ENCODE data around the gene MRPL12. TPM values are rescaled to one million over a fixed set of nuclear protein-coding genes. Genes with fewer than 3 reads are reported as not detected.

Gene MRPL12
- total RNA-seq, 2 donors from 2014 or later, result 19.8 to 33.4 TPM

DNA sequence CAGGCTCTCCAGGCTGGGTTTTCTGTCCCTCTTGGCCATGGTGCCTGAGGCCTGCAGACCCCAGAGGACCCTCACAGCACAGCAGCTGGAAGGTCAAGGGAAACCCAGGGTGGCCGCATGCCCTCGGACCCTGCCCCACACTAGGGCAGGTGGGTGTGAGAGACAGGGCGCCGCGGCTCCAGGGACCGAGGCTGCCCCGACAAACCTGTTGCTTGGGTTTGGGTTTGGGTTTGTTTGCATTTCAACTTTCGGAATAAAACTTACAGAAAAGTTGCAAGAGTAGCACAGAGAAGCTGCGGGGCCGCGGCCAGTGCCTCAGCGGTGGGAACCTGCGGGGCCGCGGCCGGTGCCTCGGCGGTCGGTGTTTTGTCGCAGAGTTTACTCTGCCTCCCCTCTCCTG, 11.6 kb upstream of the MRPL12 start:
- no peak overlapping the region for H3K27ac ChIP-seq
- ATAC-seq (ENCODE audit: insufficient number of reproducible peaks, low FRiP score, low read depth), result no peak
- TF ChIP-seq, protein P1, sequence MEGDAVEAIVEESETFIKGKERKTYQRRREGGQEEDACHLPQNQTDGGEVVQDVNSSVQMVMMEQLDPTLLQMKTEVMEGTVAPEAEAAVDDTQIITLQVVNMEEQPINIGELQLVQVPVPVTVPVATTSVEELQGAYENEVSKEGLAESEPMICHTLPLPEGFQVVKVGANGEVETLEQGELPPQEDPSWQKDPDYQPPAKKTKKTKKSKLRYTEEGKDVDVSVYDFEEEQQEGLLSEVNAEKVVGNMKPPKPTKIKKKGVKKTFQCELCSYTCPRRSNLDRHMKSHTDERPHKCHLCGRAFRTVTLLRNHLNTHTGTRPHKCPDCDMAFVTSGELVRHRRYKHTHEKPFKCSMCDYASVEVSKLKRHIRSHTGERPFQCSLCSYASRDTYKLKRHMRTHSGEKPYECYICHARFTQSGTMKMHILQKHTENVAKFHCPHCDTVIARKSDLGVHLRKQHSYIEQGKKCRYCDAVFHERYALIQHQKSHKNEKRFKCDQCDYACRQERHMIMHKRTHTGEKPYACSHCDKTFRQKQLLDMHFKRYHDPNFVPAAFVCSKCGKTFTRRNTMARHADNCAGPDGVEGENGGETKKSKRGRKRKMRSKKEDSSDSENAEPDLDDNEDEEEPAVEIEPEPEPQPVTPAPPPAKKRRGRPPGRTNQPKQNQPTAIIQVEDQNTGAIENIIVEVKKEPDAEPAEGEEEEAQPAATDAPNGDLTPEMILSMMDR (IDR thresholded peaks at IDR 0.05), result no peak
- DNase-seq (ENCODE audit: low spot score), result no peak
- H3K36me3 ChIP-seq, result peaks cover 87% of the 10 kb centered on the region
- H3K4me3 ChIP-seq, result no peak overlapping the region
- no peaks in the 10 kb centered on the region for H3K27me3 ChIP-seq (replicated peaks; ENCODE audit: insufficient read depth)
- H3K4me1 ChIP-seq (ENCODE audit: control insufficient read depth in 1 of 2, low read depth in 2 of 2), result no peaks in the 10 kb centered on the region
- no peaks in the 10 kb centered on the region for H3K9me3 ChIP-seq

DNA sequence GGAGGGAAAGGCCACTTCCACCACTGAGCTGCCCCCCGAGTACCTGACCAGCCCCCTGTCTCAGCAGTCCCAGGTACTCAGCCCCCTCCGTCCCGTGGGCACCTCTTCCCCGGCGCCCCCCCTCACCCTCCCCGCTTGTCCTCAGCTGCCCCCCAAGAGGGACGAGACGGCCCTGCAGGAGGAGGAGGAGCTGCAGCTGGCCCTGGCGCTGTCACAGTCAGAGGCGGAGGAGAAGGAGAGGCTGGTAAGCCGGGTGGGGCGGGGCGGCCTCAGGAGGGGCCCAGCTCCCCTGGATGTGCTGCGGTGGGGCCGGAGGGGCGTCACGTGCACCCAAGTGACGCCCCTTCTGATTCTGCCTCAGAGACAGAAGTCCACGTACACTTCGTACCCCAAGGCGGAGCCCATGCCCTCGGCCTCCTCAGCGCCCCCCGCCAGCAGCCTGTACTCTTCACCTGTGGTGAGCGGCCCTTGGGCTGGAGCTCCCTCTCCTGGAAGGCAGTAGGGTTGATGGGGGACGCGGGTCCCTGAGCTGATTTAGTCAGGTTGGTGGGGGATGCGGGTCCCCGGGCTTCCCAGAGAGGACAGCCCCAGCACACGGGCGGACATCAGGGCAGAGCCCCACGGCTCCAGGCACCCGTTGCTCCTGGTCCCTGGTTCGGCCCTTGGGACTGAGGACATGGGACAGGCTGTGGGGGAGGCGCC, 9.5 kb upstream of the MRPL12 start:
- peaks cover 87% of the 10 kb centered on the region for H3K36me3 ChIP-seq
- ATAC-seq (ENCODE audit: insufficient number of reproducible peaks, low FRiP score, low read depth) (no peak), DNase-seq (ENCODE audit: low spot score) (no peak)
- H3K27me3 ChIP-seq (replicated peaks; ENCODE audit: insufficient read depth), result no peaks in the 10 kb centered on the region
- TF ChIP-seq, protein P1 (IDR thresholded peaks at IDR 0.05), result no peak
- no peaks in the 10 kb centered on the region for H3K4me1 ChIP-seq (ENCODE audit: control insufficient read depth in 1 of 2, low read depth in 2 of 2)
- no peaks in the 10 kb centered on the region for H3K9me3 ChIP-seq
- no peak overlapping the region for H3K27ac ChIP-seq
- no peak overlapping the region for H3K4me3 ChIP-seq

- no peak for ATAC-seq (ENCODE audit: insufficient number of reproducible peaks, low FRiP score, low read depth)
- no peaks in the 10 kb centered on the region for H3K4me1 ChIP-seq (ENCODE audit: control insufficient read depth in 1 of 2, low read depth in 2 of 2)
- peaks cover 77% of the 10 kb centered on the region for H3K36me3 ChIP-seq
- H3K27me3 ChIP-seq (replicated peaks; ENCODE audit: insufficient read depth), result no peaks in the 10 kb centered on the region
- no peak for DNase-seq (ENCODE audit: low spot score)
- TF ChIP-seq, protein P1 (IDR thresholded peaks at IDR 0.05), result no peak
- H3K27ac ChIP-seq, result no peak overlapping the region
- no peak overlapping the region for H3K4me3 ChIP-seq
- no peaks in the 10 kb centered on the region for H3K9me3 ChIP-seq
Observed at GRCh38 chr17:81694810-81695209, 8.4 kb upstream of the MRPL12 start.

DNA sequence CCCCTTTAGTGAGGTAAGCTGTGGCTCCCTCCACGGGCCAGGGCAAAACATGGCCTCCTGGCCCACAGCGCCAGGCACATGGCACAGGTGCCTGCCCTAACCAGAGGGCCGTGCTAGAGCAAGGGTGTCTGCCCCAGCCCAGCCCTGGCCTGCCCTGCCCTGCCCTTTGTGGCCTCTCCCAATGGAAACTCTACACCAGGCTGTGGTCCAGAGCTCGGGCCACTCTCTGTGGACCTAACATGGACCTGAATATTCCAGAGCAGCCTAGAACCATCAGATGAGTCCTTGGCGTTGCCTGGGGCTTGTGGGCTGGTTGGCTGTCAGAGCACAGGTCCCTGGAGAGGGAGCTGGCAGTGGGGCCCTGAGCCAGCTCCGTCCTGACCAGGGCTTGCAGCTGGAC, 8.0 kb upstream of the MRPL12 start:
- Histone ChIP-seq H3K4me1 (ENCODE audit: control insufficient read depth in 1 of 2, low read depth in 2 of 2) (no peaks in the 10 kb centered on the region), H3K36me3 (peaks cover 75% of the 10 kb centered on the region), H3K27me3 (replicated peaks; ENCODE audit: insufficient read depth) (no peaks in the 10 kb centered on the region), H3K4me3 (no peak overlapping the region), H3K9me3 (no peaks in the 10 kb centered on the region), H3K27ac (no peak overlapping the region)
- DNase-seq (ENCODE audit: low spot score) (no peak), ATAC-seq (ENCODE audit: insufficient number of reproducible peaks, low FRiP score, low read depth) (no peak)
- TF ChIP-seq, protein P1 (IDR thresholded peaks at IDR 0.05), result no peak

- H3K27me3 ChIP-seq (replicated peaks; ENCODE audit: insufficient read depth), result no peaks in the 10 kb centered on the region
- ATAC-seq (ENCODE audit: insufficient number of reproducible peaks, low FRiP score, low read depth), result no peak
- H3K36me3 ChIP-seq, result peaks cover 72% of the 10 kb centered on the region
Observed at GRCh38 chr17:81695801-81696200, 7.4 kb upstream of the MRPL12 start.

More at GRCh38 chr17:81695801-81696200, 7.4 kb upstream of the MRPL12 start:
- Histone ChIP-seq H3K4me3 (no peak overlapping the region), H3K9me3 (no peaks in the 10 kb centered on the region), H3K4me1 (ENCODE audit: control insufficient read depth in 1 of 2, low read depth in 2 of 2) (no peaks in the 10 kb centered on the region), H3K27ac (no peak overlapping the region)
- TF ChIP-seq, protein P1 (IDR thresholded peaks at IDR 0.05), result no peak
- no peak for DNase-seq (ENCODE audit: low spot score)

All from thoracic aorta (tissue), 2 donors.